ENCODE results near the gene ELN. TPM values are rescaled to one million over a fixed set of nuclear protein-coding genes. Genes with fewer than 3 reads are reported as not detected.

The ELN gene
- total RNA-seq, 1 experiment from 2014 or later = 65.2 TPM

- no peak for DNase-seq (ENCODE audit: low read depth)
Measured at GRCh38 chr7:74023786-74024185, 4.2 kb upstream of the ELN start.

GRCh38 chr7:74025146-74025545, 2.8 kb upstream of the ELN start:
- DNase-seq (ENCODE audit: low read depth) = peak; percentile 31

GRCh38 chr7:74025730-74026129, 2.2 kb upstream of the ELN start:
- no peak for DNase-seq (ENCODE audit: low read depth)

GRCh38 chr7:74026406-74026902, 1.5 kb upstream of the ELN start:
- no peak for DNase-seq (ENCODE audit: low read depth)

- peak; percentile 56 for DNase-seq (ENCODE audit: low read depth)
Measured at GRCh38 chr7:74026903-74027682, 880 bp upstream of the ELN start.

- DNase-seq (ENCODE audit: low read depth) = no peak
Measured at GRCh38 chr7:74028321-74028838, 407 bp downstream of the ELN start.

- no peak for DNase-seq (ENCODE audit: low read depth)
Measured at GRCh38 chr7:74029089-74029785, 1.3 kb downstream of the ELN start.

GRCh38 chr7:74029991-74030415, 2.0 kb downstream of the ELN start:
- peak; percentile 41 for DNase-seq (ENCODE audit: low read depth)

- DNase-seq (ENCODE audit: low read depth) = no peak
Measured at GRCh38 chr7:74030861-74031260, 2.9 kb downstream of the ELN start.

GRCh38 chr7:74031403-74032190, 3.6 kb downstream of the ELN start:
- no peak for DNase-seq (ENCODE audit: low read depth)

GRCh38 chr7:74032191-74032490, 4.2 kb downstream of the ELN start:
- peak; percentile 81 for DNase-seq (ENCODE audit: low read depth)

- DNase-seq (ENCODE audit: low read depth) = no peak
Measured at GRCh38 chr7:74032624-74033371, 4.8 kb downstream of the ELN start.

GRCh38 chr7:74033372-74034311, 5.7 kb downstream of the ELN start:
- DNase-seq (ENCODE audit: low read depth) = no peak

GRCh38 chr7:74037609-74038008, 9.6 kb downstream of the ELN start:
- no peak for DNase-seq (ENCODE audit: low read depth)

GRCh38 chr7:74038194-74038961, 10.4 kb downstream of the ELN start:
- no peak for DNase-seq (ENCODE audit: low read depth)

- no peak for DNase-seq (ENCODE audit: low read depth)
Measured at GRCh38 chr7:74039337-74039736, 11.4 kb downstream of the ELN start.

- no peak for DNase-seq (ENCODE audit: low read depth)
Measured at GRCh38 chr7:74040101-74040790, 12.3 kb downstream of the ELN start.

- DNase-seq (ENCODE audit: low read depth) = no peak
Measured at GRCh38 chr7:74040791-74041520, 13.0 kb downstream of the ELN start.

Data from M059J (cell line).